Osteocyte (in vitro differentiated cells): ENCODE results near the gene PHF21A. TPM values are rescaled to one million over a fixed set of nuclear protein-coding genes. Genes with fewer than 3 reads are reported as not detected.

Experiments
- DNase-seq: peaks from one replicate; pipeline ENCODE4 v3.0.0; 2021; ENCODE audit warnings: mixed read lengths; ENCODE audit not compliant: unreplicated experiment; ENCODE audit errors: extremely low spot score
- H3K27ac Mint-ChIP-seq: one replicate; pipeline ENCODE4 v1.8.0; 2021; ENCODE audit warnings: mild to moderate bottlenecking, mixed read lengths; ENCODE audit not compliant: unreplicated experiment
- H3K27me3 Mint-ChIP-seq: one replicate; pipeline ENCODE4 v1.8.0; 2021; ENCODE audit warnings: mixed read lengths; ENCODE audit not compliant: unreplicated experiment
- H3K36me3 Mint-ChIP-seq: one replicate; pipeline ENCODE4 v1.8.0; 2021; ENCODE audit warnings: mixed read lengths; ENCODE audit not compliant: unreplicated experiment
- H3K4me1 Mint-ChIP-seq: one replicate; pipeline ENCODE4 v1.8.0; 2021; ENCODE audit warnings: mixed read lengths; ENCODE audit not compliant: unreplicated experiment
- H3K4me3 Mint-ChIP-seq: one replicate; pipeline ENCODE4 v1.8.0; 2021; ENCODE audit warnings: mild to moderate bottlenecking, moderate library complexity, mixed read lengths; ENCODE audit not compliant: unreplicated experiment
- H3K9me3 Mint-ChIP-seq: one replicate; pipeline ENCODE4 v1.8.0; 2021; ENCODE audit warnings: mixed read lengths; ENCODE audit not compliant: unreplicated experiment
- CTCF ChIP-seq: fragments of 200-600 bp; sonication (generic); IDR thresholded peaks from 2 replicates; pipeline ENCODE4 v1.5.0; 2021; ENCODE audit warnings: antibody characterized with exemption, mild to moderate bottlenecking, moderate library complexity
- total RNA-seq: library from RNA; stranded (reverse); gene quantifications from 2 replicates; pipeline ENCODE4 v1.2.1, GENCODE V29; 2021

The PHF21A gene
- total RNA-seq, 1 donor from 2014 or later: 40.8 TPM

GRCh38 chr11:46072172-46072964, 48.9 kb downstream of the PHF21A start:
- Mint-ChIP-seq H3K36me3 (peaks cover 29% of the 10 kb centered on the region), H3K27me3 (no peaks in the 10 kb centered on the region), H3K27ac (no peak overlapping the region), H3K9me3 (no peaks in the 10 kb centered on the region), H3K4me1 (no peaks in the 10 kb centered on the region), H3K4me3 (no peak overlapping the region)
- DNase-seq: no peak
- no peak for TF ChIP-seq CTCF

- Mint-ChIP-seq H3K4me3 (no peak overlapping the region), H3K9me3 (no peaks in the 10 kb centered on the region), H3K27ac (no peak overlapping the region), H3K36me3 (peaks cover 22% of the 10 kb centered on the region), H3K4me1 (no peaks in the 10 kb centered on the region), H3K27me3 (no peaks in the 10 kb centered on the region)
- no peak for TF ChIP-seq CTCF
- DNase-seq: no peak
Observed at GRCh38 chr11:46071091-46071490, 50.2 kb downstream of the PHF21A start.

GRCh38 chr11:46069595-46069994, 51.7 kb downstream of the PHF21A start:
- no peak for TF ChIP-seq CTCF
- H3K27me3 Mint-ChIP-seq: no peaks in the 10 kb centered on the region
- H3K9me3 Mint-ChIP-seq: no peaks in the 10 kb centered on the region
- no peak overlapping the region for H3K27ac Mint-ChIP-seq
- DNase-seq: no peak
- H3K36me3 Mint-ChIP-seq: peaks cover 21% of the 10 kb centered on the region
- H3K4me1 Mint-ChIP-seq: no peaks in the 10 kb centered on the region
- no peak overlapping the region for H3K4me3 Mint-ChIP-seq

GRCh38 chr11:46066335-46066734, 54.9 kb downstream of the PHF21A start:
- no peak for DNase-seq
- H3K27ac Mint-ChIP-seq: no peak overlapping the region
- TF ChIP-seq CTCF: no peak
- H3K4me1 Mint-ChIP-seq: no peaks in the 10 kb centered on the region
- no peaks in the 10 kb centered on the region for H3K27me3 Mint-ChIP-seq
- peaks cover 23% of the 10 kb centered on the region for H3K36me3 Mint-ChIP-seq
- H3K9me3 Mint-ChIP-seq: no peaks in the 10 kb centered on the region
- no peak overlapping the region for H3K4me3 Mint-ChIP-seq

- Mint-ChIP-seq H3K4me1 (no peaks in the 10 kb centered on the region), H3K9me3 (no peaks in the 10 kb centered on the region), H3K27ac (no peak overlapping the region), H3K36me3 (peaks cover 28% of the 10 kb centered on the region), H3K4me3 (no peak overlapping the region), H3K27me3 (no peaks in the 10 kb centered on the region)
- no peak for DNase-seq
- no peak for TF ChIP-seq CTCF
Observed at GRCh38 chr11:46065681-46066080, 55.6 kb downstream of the PHF21A start.
